NCI-H2107 treated with DMSO at 0.1 percent for 48 hours (cell line): ENCODE measurements around the gene NCOA4.
"Not testable (repeated sequence)": the region's sequence is repeated elsewhere in the genome, so short reads cannot be mapped to it uniquely, and the experiment has no call there.

ENCODE experiments used
- DNase-seq: peaks from one replicate; lab custom pipeline; 2025; ENCODE audit not compliant: unreplicated experiment; lab: John Stamatoyannopoulos, UW

NCOA4 gene

DNA sequence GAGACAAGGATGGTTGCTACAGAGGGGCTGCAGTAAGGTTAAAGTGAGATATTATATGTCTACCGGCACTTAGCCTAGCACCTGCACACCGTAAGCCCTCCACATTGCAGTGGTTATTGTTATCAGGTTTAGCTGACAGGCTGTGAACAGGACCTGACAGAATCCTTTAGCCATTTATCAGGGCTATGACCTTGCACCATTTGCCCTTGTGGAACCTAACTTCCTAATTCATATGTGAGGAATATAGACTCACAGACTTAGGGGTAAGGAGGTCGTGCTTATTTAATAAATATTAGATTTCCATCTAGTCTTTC is 10.1 kb downstream of the NCOA4 start:
- DNase-seq = no peak

DNA sequence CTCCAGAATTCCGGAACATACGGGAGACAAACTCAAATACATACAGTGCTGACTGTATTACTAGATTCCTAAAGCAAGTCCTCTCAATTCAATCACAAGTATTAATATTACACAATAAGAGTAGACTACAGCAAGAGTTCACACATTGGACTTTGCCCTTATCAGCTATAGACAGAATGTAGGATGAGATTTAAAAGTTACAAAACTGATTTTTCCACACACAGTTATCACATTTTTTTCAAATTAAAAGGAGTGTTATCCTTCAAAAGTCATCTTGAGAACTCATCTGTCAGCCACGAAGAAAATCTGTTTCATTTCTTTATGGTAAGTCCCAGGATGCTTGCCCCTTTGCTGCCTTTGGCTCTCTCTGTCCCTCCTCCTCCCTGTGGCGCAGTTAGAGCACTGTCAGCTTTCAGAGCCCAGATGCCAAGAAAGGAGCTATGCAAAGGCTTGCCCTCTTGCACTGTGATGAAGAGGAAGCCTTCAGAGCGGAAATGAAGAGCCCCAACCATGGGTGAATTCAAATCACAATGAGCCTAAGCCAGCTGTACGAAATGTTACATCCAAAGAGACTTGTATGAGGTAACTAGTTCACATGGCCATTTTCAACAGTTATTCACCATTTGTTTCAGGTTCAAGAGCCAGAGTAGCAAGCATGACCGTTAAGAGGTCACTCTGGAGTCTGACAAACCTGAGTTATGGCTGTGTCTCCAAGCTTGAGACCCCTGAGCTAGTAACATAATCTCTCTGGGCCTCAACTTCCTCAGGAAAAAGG is 10.7 kb downstream of the NCOA4 start:
- no peak for DNase-seq

- DNase-seq = no peak
Measured at GRCh38 chr10:46019177-46019528, 11.3 kb downstream of the NCOA4 start.

- no peak for DNase-seq
Measured at GRCh38 chr10:46018453-46019176, 11.8 kb downstream of the NCOA4 start.

- DNase-seq = no peak
Measured at GRCh38 chr10:46017733-46018132, 12.7 kb downstream of the NCOA4 start.

DNA sequence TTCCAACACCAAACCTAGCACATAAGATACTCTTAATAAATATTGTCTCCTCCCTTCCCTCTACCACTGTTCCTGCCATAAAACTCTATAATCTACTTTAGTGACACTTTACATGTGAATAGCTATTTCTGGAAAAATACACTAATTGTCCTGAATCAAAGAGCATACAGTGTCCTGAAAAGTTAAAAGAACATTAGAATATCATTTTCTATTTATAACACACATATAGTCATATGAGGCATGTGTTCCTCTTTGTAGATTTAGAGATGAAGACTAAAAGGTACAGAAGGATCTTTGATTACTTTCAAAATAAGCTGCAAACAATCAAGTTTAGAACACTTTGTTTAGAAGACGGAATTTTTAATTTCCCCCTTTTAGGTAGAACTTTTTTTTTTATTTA is 13.6 kb downstream of the NCOA4 start:
- DNase-seq = no peak

DNA sequence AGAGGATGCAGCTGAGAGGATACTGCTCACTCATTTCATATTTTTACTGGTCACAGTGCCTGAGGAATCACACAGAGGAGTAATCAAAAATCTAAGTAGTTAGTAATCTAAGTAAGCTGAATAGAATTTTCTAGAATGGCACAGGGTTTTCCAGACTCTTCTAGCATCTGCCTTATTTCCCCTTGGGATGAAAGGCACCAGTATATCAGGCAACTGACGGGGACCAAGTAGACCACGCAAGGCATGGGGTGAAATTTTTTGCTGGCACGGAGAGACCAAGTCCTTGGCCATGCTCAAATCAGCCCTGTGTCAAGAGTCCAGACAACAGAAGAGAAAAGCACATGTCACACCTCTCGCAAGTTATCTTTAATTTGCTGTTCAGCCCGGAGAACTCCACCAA is 14.2 kb downstream of the NCOA4 start:
- DNase-seq = no peak

DNA sequence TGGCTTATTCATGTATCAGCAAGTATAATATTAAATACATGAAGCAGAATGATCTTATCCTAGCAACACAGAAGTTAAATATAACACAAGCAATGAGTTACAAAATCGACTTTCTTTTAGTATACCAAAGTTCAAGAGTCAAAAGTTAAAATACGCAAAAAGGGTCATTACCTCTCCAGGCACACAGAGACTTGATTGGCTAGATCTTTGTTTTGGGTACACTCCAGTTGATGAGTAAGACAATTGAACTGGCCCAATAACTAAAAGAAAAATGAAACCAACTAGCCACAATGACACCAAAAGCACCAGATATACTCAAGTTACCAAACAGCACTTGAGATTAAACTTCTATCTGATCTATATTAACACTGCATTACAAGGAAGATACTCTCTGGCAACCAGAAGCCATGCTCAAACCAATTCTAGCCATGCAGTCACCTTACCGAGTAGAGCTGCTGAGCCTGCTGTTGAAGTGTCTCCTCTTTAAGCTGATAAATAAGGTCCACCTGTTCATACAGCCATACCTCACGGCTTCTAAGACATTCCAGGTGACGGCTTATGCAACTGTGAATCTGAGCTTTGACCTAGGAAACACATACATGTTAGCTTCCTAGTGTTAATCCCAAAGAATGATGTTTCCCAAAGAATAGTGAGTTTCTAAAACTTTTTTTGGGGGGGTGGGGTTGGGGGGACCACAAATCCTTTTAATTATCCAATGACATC is 15.6 kb downstream of the NCOA4 start:
- no peak for DNase-seq

DNA sequence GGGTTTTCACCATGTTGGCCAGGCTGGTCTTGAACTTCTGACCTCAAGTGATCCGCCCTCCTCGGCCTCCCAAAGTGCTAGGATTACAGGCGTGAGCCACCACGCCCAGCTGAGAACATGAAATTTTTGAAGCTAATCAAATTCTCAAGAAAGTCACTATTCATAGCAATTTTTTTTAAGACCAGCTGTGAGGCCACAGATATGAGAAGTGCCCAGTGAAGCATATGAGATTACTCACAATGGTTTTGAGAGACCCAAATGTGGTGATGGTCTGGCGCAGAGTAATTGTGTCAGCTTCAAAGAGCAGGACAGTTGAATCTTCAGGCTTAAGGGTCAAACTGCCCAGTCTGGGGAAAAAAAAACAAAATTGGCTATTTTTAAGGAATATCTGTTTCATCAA is 16.2 kb downstream of the NCOA4 start:
- DNase-seq = no peak

- DNase-seq = no peak
Measured at GRCh38 chr10:46012746-46013145, 17.7 kb downstream of the NCOA4 start.

DNA sequence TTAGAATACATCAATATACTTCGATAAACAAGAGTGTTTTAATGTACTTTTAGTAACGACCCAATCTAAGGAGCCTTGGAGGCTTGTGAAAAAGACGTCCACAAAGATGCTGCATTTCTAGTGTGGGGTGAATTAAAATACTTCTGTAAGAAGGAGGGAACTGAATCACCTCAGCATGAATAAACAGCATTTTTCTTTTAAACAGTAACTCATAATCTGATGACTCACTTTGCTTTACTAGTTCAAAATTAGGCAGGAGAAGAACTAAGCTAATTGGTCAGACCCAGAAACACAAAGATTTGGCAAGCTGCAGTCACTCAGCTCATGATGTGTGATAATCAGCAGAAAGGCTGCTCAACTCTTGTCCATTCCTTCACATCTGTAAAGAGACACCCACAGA is 24.2 kb downstream of the NCOA4 start:
- DNase-seq = no peak

GRCh38 chr10:46005383-46005782 is 25.0 kb downstream of the NCOA4 start:
- DNase-seq = no peak

GRCh38 chr10:46004963-46005362 is 25.5 kb downstream of the NCOA4 start:
- no peak for DNase-seq

- no peak for DNase-seq
Measured at GRCh38 chr10:46002916-46003693, 27.3 kb downstream of the NCOA4 start.

DNA sequence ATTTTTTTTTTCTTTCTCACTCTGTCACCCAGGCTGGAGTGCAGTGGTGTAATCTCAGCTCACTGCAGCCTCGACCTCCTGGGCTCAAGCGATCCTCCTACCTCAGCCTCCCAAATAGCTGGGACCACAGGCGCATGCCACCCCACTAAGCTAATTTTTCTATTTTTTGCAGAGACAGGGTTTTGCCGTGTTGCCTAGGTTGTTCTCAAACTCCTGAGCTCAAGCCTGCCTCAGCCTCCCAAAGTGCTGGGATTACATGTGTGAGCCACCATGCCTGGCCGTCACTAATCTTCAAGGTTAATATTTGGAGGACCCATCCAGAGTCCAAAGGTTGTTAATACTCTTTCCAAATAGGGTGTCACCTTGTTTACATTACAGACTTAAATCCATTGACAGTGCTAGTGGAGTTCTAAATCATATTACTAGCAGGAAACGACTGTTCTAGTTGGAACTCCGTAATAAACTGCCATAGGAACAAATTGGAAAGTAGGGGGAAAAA is 28.2 kb downstream of the NCOA4 start:
- not testable (repeated sequence) for DNase-seq

DNA sequence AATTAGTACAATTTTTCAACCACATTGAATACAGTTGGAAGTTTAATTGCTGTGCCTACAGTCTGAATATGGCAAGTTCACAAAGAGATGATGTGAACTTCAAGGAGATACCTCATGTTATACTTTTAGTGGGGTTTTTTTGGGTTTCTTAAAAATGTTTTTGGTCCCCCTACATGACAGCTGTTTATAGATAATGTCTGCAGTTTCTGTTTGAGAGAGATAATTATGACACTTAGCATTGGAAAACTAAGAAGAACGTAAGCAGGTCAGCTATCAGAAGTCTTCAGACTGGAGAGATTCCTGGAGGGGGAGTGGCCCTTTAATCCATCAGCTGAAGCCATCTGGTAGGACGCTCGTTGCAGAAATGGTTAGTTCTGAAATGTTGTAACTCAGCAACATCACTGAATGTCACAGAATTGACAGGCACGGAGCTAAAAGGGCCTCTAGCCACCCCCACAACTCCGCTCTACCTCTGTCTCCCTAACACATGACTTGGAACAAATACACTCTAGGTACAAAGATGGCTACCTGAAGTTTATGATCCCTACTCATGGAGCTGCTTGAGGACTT is 29.2 kb downstream of the NCOA4 start:
- no peak for DNase-seq

GRCh38 chr10:46000538-46000937 is 29.9 kb downstream of the NCOA4 start:
- no peak for DNase-seq

GRCh38 chr10:45999955-46000354 is 30.5 kb downstream of the NCOA4 start:
- DNase-seq = not testable (repeated sequence)

- no peak for DNase-seq
Measured at GRCh38 chr10:45997994-45998763, 32.2 kb downstream of the NCOA4 start.

GRCh38 chr10:45997557-45997956 is 32.9 kb downstream of the NCOA4 start:
- no peak for DNase-seq
